Measurements from ENCODE around the gene ANO5. TPM values are rescaled to one million over a fixed set of nuclear protein-coding genes. Genes with fewer than 3 reads are reported as not detected.

ANO5 gene
- total RNA-seq, 2 experiments from 2014 or later = not detected

GRCh38 chr11:22199243-22199642 lies 6.4 kb downstream of the ANO5 start:
- POLR2A ChIA-PET = no interaction called here
- Histone ChIP-seq H4K20me1 (ENCODE audit: insufficient read depth, low read length) (no peaks in the 10 kb centered on the region), H3K79me2 (ENCODE audit: insufficient read depth, low read depth, low read length) (no peaks in the 10 kb centered on the region), H3K36me3 (ENCODE audit: insufficient read depth, low read length) (no peaks in the 10 kb centered on the region), H3K9me3 (ENCODE audit: low read length) (no peaks in the 10 kb centered on the region), H3K4me3 (ENCODE audit: low read depth, low read length, poor library complexity, severe bottlenecking) (no peak overlapping the region), H2AFZ (ENCODE audit: low read length) (no peak overlapping the region), H3K4me2 (ENCODE audit: low read length) (no peak overlapping the region), H3K27ac (ENCODE audit: low read depth, low read length, poor library complexity, severe bottlenecking) (no peak overlapping the region), H3K4me1 (ENCODE audit: insufficient read depth, low read length, poor library complexity, severe bottlenecking) (no peaks in the 10 kb centered on the region), H3K9me2 (ENCODE audit: insufficient read depth, low read length) (no peaks in the 10 kb centered on the region)
- intact Hi-C loops (cut with micrococcal nuclease; ENCODE audit: unreplicated experiment) = no loop called here
- CTCF ChIA-PET (ENCODE audit: unreplicated experiment) = no interaction called here
- TF ChIP-seq CTCF (conservative IDR thresholded peaks at IDR 0.05; ENCODE audit: low read length) (no peak), EZH2phosphoT487 (IDR thresholded peaks at IDR 0.05; ENCODE audit: borderline replicate concordance, low read depth, low read length) (no peak)
- DNase-seq (ENCODE audit: low spot score) = no peak
- BruUV-seq (replicated peaks) = no TSS peak

- Histone ChIP-seq H3K4me1 (ENCODE audit: insufficient read depth, low read length, poor library complexity, severe bottlenecking) (no peaks in the 10 kb centered on the region), H3K27ac (ENCODE audit: low read depth, low read length, poor library complexity, severe bottlenecking) (no peak overlapping the region), H3K4me3 (ENCODE audit: low read depth, low read length, poor library complexity, severe bottlenecking) (no peak overlapping the region), H3K79me2 (ENCODE audit: insufficient read depth, low read depth, low read length) (no peaks in the 10 kb centered on the region), H4K20me1 (ENCODE audit: insufficient read depth, low read length) (no peaks in the 10 kb centered on the region), H3K9me2 (ENCODE audit: insufficient read depth, low read length) (no peaks in the 10 kb centered on the region), H3K4me2 (ENCODE audit: low read length) (no peak overlapping the region), H3K9me3 (ENCODE audit: low read length) (no peaks in the 10 kb centered on the region), H2AFZ (ENCODE audit: low read length) (no peak overlapping the region), H3K36me3 (ENCODE audit: insufficient read depth, low read length) (no peaks in the 10 kb centered on the region)
- ChIA-PET POLR2A (no interaction called here), CTCF (ENCODE audit: unreplicated experiment) (no interaction called here)
- TF ChIP-seq EZH2phosphoT487 (IDR thresholded peaks at IDR 0.05; ENCODE audit: borderline replicate concordance, low read depth, low read length) (no peak), CTCF (conservative IDR thresholded peaks at IDR 0.05; ENCODE audit: low read length) (no peak)
- BruUV-seq (replicated peaks) = no TSS peak
- intact Hi-C loops (cut with micrococcal nuclease; ENCODE audit: unreplicated experiment) = no loop called here
- DNase-seq (ENCODE audit: low spot score) = no peak
These were observed 10.4 kb downstream of the ANO5 start for GRCh38 chr11:22203281-22203680.

DNA sequence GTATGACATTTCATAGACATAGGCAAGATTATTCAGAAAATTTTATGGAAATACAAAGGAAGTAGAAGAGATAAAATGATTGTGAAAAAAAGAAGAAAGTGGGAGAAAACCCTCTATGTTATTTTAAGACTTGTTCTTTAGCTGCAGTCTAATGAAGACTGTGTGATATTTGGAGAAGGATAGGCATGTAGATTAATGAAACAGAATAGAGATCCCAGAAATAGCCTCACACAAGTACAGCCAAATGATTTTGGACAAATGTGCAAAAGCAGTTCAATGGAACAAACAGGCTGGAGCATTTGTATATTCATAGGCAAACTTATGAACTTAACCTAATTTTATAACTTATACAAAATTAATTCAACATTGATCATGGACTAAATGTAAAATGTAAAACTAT lies 14.3 kb downstream of the ANO5 start:
- no peaks in the 10 kb centered on the region for H3K9me2 ChIP-seq (ENCODE audit: insufficient read depth, low read length)
- TF ChIP-seq CTCF (conservative IDR thresholded peaks at IDR 0.05; ENCODE audit: low read length) (no peak), EZH2phosphoT487 (IDR thresholded peaks at IDR 0.05; ENCODE audit: borderline replicate concordance, low read depth, low read length) (no peak)
- intact Hi-C loops (cut with micrococcal nuclease; ENCODE audit: unreplicated experiment) = no loop called here
- H4K20me1 ChIP-seq (ENCODE audit: insufficient read depth, low read length) = no peaks in the 10 kb centered on the region
- ChIA-PET CTCF (ENCODE audit: unreplicated experiment) (no interaction called here), POLR2A (interaction anchor here (0.7 kb wide), 1 partner anchor 1477 kb away, joined by 3 read pairs; no protein-coding TSS in a partner anchor)
- no peak overlapping the region for H3K27ac ChIP-seq (ENCODE audit: low read depth, low read length, poor library complexity, severe bottlenecking)
- no peaks in the 10 kb centered on the region for H3K79me2 ChIP-seq (ENCODE audit: insufficient read depth, low read depth, low read length)
- H2AFZ ChIP-seq (ENCODE audit: low read length) = no peak overlapping the region
- no peak overlapping the region for H3K4me3 ChIP-seq (ENCODE audit: low read depth, low read length, poor library complexity, severe bottlenecking)
- no TSS peak for BruUV-seq (replicated peaks)
- no peak for DNase-seq (ENCODE audit: low spot score)
- H3K36me3 ChIP-seq (ENCODE audit: insufficient read depth, low read length) = no peaks in the 10 kb centered on the region
- no peaks in the 10 kb centered on the region for H3K9me3 ChIP-seq (ENCODE audit: low read length)
- no peaks in the 10 kb centered on the region for H3K4me1 ChIP-seq (ENCODE audit: insufficient read depth, low read length, poor library complexity, severe bottlenecking)
- H3K4me2 ChIP-seq (ENCODE audit: low read length) = no peak overlapping the region

Data from OCI-LY7 (cell line).